NT2/D1 (cell line): ENCODE results near the gene CCDC68.

Experiments used
- SUZ12 ChIP-seq: IDR thresholded peaks from 2 replicates; pipeline ENCODE4 v1.6.1; 2011; ENCODE audit not compliant: insufficient read length, insufficient read depth; ENCODE audit errors: extremely low read depth
- YY1 ChIP-seq: IDR thresholded peaks from 2 replicates; pipeline ENCODE4 v1.6.1; 2011; ENCODE audit not compliant: insufficient read length, insufficient read depth
- ZNF274 ChIP-seq: IDR thresholded peaks from 2 replicates; pipeline ENCODE4 v1.6.1; 2011; ENCODE audit warnings: mild to moderate bottlenecking, low read depth, low read length

DNA sequence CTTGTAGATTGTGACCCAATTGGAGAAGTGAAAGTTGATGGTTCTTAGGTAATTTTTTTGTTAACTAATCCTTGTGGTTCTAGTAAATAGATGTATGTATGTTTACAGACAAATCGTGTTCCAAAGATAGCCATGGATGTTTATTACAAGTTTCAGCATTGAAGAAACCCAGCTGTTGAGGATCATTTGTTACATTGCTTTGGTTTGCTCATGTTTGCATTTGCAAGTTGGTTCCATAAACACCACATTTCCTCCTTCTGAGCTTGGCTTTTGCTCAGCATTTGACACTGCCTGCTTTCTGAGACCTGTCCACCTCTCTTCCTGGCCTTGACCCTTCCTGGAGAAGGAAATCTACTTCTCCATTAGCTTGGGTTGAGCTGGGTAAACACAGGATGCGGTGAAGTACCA, 1.8 kb upstream of the CCDC68 start:
- no peak for TF ChIP-seq YY1
- TF ChIP-seq ZNF274, result no peak
- no peak for TF ChIP-seq SUZ12
